ENCODE measurements around the gene TTLL12.
A peak's percentile ranks its signal among the peaks of the same experiment; 100 is the strongest.
"Not testable (repeated sequence)": the region's sequence is repeated elsewhere in the genome, so short reads cannot be mapped to it uniquely, and the experiment has no call there.

Gene TTLL12

DNA sequence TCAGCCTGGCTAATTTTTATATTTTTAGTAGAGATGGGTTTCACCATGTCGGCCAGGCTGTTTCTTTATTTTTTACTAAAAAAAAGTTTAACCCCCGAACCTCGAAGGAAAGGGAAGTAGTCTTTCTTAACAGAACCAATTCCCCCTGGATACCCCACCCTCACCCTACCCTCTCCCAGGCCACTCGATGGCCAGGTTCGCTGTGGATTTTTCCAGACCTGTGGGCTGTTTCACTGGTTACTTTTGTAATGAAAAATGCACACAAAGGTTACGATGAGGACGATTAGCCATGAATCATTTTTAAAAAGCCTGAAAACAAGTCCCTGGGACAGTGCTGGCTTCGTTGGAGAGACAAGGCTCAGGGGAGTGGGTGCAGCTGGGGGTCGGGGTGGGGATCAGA, 33.0 kb downstream of the TTLL12 start:
- DNase-seq (ENCODE audit: low spot score) = no peak

DNA sequence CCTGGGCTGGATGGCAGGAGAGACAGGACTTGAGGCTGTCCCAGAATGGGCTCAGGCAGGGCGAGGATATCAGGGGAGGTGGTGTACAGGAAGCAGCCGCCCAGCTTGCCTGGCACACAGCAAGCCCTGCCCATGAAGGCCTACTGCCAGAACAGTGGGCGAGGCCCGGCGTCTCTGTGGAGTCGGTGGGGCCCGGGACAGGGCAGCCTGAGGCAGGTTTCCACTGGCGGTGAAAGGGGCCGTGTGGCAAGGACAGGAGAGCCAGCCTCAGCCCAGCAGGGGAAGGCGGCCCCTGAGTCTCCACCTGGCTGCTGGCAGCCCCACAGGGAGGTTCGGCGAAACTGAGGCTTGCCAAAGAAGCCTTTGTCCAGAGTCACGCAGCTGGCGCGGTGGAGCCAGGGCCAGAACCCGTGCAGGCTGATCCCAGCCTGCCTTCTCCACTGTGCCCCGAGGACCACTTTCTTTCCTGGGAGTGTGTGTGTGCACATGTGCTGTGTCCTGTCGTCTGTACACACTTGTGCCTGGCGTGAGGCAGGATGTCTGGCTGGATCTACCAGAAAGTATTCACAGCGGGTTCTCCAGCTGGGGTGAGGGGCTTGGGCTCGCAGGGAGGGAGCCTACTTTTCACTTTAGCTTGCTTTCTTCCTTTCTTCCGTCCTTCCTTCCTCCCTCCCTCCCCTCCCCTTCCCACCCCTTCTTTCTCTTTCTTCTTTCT, 34.4 kb downstream of the TTLL12 start:
- DNase-seq (ENCODE audit: low spot score) = peak; percentile 86

DNA sequence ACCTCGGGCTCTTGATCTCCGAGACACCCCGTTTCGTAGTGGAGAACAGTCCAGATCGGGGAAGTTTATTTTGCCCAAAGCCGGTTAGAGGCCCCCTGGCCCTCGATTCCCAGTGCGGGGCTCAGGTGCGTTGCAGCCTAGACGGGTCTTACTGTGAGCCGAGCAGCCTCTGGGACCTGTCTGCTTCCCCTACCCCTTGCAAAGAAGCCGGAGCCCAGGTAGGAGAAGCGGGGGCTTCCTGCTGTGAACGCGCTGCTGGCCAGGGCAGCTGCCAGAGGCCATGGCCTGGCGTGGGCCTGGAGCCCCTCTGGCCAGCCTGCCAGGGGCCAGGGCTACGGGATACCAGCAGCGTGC, 35.0 kb downstream of the TTLL12 start:
- DNase-seq (ENCODE audit: low spot score) = no peak

DNA sequence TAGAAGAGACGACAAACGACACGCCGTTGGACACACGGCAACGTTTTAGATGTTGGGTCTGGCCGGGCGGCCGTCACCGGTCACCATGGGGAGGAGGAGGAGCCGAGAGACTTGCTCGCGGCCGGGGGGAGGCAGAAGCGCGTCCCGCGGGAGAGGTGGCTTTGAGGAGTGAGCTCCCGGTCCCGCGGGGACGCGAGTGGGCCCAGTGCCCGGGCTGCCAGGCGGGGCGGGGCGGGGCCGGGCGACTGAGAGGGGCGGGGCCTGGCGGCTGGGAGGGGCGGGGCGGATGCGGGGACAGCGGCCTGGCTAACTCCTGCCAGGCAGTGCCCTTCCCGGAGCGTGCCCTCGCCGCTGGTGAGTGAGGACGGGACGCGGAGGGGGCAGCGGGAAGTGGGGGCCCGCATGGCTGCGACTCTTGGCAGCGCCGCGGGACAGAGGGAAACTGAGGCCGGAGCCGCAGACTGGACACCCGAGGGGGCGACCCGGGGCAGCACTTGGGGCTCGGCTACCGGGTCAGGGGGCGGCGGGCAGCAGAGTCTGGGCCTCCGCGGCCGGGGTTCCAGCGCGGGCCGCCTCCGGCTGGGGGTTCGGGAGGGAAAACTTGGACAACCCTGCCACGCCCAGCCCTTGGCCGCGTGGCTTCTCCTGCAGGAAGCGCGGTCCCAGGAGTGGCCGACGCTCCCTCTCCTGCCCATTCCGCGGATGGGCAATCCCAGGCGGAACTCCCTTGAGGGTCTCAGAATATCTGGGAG, 35.5 kb downstream of the TTLL12 start, which contains the start of gene TSPO:
Gene TSPO, plus strand, starts transcription at position 309 of the 752 bp plus-strand sequence. CDS start 7,680 bp downstream, outside the sequence.
- DNase-seq (ENCODE audit: low spot score) = peak; percentile 97

DNA sequence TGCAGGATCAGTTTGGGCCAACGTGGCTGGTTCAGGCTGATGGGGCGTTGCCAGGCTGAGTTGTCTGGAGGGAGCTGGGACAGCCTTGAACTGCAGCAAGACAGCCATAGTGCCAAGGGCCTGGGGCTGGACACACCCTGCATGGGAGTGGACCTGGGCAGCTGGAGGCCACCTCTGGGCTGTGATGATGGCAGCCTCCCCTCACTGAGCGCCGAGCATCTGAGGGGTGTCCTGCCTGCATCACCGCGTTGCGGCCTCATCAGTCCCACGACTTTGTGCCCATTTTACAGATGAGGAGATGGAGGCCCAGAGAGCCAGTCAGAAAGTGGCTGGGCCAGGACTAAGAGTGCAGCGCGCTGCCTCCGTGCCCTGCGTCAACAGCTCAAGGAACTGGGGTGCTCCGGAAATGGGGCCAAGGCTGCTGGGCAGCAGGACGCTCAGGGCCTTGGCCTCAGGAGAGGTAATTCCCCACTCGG, 36.2 kb downstream of the TTLL12 start:
- no peak for DNase-seq (ENCODE audit: low spot score)

DNA sequence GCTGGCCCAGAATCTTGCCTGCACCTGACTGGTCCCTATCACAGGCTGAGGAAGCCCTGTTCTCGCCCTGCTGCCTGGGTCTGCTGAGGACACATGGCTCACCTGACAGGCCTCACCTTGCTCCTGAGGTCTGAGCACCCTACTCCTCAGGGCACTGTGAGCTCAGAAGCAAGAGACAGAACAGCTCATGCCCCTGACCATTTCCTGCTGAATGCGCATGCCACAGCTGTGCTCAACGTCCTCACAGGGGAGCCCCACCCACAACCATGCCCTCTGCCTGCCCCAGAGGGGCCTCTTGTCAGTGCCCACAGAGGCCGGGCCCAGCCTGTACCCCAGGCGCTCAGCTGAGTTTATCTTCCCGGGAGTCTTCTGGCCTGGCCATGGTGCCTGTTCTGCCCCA, 38.4 kb downstream of the TTLL12 start:
- no peak for DNase-seq (ENCODE audit: low spot score)

DNA sequence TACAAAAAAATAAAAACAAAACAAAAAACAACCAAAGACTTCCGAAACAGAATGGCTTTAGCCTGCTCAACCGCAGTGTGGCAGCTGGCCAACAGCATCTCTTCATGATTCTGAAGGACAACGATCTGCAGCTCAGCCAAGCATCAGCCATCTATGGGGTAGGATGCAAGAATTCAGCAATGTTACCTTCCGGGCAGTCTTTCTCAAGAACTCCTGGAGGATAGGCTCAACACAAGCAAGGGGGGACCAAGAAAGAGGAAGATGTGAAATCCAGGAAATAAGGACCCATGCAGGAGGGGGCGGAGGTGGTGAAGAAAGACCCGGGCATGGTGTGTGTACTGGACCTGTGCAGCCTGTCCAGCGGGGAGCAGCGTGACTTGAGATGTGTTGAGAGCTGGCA, 39.1 kb downstream of the TTLL12 start:
- DNase-seq (ENCODE audit: low spot score) = no peak

DNA sequence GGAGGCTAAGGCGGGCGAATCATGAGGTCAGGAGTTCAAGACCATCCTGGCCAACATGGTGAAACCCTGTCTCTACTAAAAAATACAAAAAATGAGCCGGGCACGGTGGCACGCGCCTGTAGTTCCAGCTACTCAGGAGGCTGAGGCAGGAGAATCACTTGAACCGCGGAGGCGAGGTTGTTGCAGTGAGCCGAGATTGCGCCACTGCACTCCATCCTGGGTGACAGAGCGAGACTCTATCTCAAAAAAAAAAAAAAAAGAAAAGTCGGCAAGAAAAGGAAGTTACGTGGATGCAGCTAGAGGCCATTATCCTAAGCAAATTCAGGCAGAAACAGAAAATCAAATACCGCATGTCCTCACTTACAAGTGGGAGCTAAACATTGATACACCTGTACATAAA, 40.6 kb downstream of the TTLL12 start:
- DNase-seq (ENCODE audit: low spot score) = not testable (repeated sequence)

DNA sequence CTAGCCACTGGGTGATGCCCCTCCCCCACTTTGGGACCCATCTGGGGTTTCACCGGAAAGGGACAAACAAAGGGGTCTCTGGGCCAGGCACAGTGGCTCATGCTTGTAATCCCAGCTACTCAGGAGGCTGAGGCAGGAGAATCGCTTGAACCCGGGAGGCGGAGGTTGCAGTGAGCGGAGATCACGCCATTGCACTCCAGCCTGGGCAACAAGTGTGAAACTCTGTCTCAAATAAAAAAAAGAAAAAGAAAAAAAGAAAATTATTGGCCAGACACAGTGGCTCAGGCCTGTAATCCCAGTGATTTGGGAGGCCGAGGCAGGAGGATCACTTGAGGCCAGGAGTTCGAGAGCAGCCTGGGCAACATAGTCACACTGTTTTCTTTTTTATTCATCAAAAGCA, 41.6 kb downstream of the TTLL12 start:
- DNase-seq (ENCODE audit: low spot score) = not testable (repeated sequence)

DNA sequence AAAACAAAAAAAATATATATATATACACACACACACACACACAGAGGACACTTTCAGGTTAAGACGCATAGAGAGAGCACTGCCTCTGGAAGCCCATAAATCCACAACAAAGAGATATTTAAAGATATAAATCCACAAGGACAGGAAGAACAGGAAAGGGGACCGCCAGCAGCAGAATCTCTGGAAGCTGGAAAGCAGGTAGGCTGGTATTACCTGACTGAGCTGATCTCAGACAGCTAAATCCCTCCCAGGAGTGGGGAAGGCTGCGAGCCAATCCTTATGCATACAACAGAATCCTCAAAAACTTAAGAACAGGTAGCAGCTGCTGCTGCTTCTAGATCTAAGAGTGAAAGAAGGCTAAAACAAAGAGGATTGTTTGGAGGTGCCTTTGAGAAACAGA, 42.0 kb downstream of the TTLL12 start:
- DNase-seq (ENCODE audit: low spot score) = no peak

DNA sequence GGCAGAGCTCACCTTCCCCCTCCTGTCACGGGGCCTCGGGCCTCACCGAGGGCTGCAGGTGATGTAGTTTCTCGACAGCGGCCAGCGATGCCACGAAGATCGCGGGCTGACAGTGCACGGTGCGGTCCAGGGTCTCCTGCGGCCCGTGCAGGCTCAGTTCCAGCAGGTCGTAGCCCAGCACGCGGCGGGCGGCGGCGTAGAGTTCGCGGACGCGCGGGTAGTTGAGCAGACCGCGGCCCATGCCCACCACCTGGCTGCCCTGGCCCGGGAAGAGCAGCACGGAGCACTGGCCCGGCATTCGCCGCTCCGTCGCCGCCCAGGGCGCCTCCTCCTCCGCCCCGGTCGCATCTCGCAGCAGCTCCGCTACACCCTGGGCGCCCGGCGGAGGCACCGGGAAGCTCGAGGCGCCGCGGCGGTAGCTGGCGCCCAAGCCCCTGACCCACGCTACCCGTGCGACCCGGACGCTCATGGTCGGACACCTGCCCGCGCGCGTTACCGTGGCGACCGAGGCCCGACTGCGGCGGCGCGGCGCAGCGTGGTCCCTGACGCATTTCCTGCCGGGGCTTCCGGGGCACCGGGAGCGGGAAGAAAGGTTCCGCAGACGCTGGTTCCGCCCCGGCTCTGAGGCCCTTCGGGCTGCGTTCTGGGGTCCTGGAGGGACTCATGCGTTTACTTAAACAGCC, 43.9 kb downstream of the TTLL12 start, which contains the start of gene MCAT:
Gene MCAT, minus strand, starts transcription at position 519 of the 683 bp plus-strand sequence. Its CDS starts 50 bp downstream, at position 469.
- peak; percentile 96 for DNase-seq (ENCODE audit: low spot score)

DNA sequence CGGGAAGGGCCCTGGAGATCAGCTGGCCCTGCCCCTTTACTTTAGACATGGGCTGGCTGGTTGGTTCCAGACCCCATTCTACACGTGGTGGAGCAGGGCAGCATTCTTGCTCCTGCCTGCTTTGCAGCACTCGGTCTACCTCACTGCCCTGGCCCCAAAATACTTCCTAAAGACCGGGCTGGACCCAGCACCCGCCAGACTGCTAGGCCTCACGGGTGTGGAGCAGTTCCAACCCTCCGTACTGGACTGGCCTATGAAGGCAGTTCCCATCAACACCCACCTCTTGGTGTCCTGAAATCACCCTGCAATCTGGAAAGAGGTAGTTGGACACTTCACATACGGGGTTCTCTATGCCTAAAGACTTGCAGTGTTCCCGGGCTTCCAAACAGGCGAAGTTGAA, 50.1 kb downstream of the TTLL12 start:
- no peak for DNase-seq (ENCODE audit: low spot score)

DNA sequence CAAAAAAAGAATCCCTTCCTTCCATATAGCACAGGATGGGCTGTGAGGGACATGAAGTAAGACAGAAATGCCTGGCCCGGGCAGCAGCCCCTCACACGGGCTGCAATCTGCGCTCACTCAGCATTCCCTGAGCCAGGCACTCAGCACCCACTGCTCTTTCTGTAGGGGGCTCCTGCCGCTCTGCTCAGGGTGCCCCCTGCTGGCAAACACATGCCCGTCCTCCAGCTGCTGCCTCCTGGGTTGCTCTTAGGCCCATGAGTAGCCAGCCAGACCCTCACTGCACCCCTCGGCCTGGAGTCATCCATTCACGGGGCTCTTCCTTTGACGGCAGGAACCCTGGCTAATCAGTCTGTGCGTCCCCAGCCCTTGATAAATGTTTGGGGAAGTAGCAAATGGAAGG, 50.7 kb downstream of the TTLL12 start:
- DNase-seq (ENCODE audit: low spot score) = peak; percentile 70

DNA sequence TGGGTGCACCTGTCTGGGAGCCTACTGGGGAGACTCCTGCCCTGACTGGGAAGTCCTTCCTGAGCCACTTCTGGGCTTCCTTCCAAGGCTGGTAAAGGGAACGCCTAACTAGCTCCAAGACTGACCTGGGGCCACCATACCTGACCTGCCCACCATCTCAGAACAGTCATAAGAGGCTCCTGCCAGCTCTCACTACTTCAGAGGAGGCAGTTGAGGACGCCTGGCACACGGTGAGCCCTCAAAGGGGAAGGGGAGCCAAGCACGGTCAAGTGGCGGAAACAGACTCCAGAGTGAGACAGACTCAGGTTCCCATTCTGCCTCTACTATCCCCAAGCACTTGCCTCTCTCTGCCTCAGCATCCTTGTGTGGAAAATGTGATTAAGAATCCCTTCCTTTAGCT, 51.4 kb downstream of the TTLL12 start:
- DNase-seq (ENCODE audit: low spot score) = no peak

DNA sequence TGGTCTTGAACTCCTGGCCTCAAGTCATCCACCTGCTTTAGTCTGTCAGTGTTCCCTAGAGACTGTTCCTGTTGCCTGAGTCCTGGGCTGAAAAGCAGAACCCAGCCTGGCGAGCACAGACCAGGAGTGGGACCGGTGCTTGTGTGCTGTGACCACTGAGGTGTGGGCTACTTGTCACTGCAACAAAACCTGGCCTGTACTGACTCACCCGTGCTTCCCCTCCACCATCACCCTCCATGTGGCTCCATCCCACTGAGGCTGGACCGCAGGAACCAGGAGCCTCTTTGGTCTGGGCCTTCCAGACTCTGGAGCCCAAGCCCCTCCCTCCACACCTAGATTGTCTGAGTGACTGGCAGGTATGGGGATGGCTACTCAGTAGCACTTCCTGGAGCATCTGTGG, 52.4 kb downstream of the TTLL12 start:
- DNase-seq (ENCODE audit: low spot score) = no peak

DNA sequence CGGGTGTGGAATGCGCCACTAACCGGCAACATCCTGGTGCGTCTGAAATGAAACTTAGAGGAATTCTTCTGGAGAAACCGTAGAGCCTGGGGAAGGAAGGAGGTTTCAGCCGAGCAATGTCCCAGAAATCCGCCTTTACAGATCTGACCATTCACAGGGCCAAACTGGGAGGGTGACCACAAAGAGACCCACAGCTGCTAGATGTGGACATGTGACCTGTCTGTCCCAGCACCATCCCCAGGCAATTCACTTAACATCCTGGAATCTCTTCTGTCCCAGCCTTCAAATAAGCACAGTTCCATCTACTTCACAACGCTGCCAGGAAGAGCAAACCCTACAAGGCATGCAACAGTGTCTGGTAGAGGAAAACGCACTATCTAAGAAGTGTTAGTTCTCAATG, 53.5 kb downstream of the TTLL12 start:
- DNase-seq (ENCODE audit: low spot score) = no peak

DNA sequence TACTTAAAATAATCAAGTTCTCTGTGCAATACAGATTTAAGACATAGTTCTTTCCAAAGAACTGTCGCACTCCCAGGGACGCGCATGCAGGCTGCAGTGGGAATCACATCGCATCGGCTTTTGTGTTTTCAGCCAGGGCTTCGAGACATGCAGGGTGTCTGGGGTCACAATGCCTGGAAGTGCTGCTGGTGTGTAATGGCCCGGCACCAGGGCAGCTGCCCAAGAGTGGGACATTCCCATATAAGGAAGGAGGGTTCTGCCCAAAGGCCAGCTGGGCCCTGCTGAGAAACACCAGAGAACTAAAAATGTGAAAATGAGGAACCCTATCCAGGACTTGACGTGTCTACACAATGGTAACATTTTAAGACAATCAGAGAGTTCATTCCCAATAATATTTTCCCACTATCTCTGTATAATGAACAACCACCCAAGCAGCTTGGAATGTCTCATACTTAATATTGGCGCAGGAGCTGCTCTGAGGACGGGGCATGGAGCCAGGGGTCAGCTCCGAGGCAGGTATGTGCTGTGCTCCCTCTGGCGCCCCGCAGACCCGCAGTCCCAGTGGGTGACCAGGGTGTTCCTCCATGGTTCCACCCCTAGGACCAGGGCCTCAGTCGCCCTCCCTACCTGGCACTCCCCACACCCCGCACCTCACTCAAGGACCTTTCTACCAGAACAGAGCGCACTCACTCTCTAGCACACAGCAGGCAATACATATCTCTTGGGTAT, 55.0 kb downstream of the TTLL12 start:
- DNase-seq (ENCODE audit: low spot score) = no peak

DNA sequence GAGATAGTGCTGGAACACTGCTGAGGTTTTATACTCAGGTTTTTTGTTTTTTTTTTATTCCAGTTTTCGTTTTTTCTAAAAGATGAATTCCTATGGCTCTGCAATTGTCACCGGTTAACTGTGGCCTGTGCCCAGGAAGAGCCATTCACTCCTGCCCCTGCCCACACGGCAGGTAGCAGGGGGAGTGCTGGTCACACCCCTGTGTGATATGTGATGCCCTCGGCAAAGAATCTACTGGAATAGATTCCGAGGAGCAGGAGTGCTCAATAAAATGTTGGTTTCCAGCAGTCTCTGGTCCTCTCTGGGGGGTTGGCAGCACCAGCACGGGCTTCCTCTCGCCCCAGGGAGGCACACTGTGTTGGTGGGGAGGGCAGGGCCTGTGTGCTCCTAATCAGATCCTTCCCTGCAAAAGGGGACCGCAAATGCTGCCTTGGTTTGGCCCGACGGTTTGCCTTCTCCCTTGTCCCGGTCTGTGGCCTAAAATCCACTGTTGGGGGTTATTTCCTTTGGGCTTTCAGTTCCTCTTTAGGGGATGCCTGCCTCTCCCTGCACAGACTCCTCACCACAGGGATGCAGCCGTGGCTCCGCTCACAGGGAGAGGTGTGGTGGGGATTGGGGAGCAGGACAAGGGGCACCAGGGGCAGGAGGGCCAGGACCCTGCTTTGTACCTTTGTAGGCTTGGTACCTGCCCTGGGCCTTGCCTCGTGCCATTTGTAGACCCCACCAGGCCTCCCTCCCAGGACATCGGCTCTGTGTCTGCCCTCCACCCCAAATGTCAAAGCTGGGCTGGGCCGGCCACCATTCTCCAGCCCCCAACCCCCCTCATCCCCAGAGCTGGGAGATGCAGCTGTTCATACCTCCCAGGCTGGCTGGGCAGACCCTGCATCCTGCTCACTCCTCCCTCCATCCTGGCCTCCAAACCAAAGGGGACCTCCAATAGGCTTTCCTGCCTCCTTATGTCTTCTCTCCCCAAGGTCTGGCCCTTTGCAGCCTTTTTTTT, 57.2 kb downstream of the TTLL12 start:
- no peak for DNase-seq (ENCODE audit: low spot score)

DNA sequence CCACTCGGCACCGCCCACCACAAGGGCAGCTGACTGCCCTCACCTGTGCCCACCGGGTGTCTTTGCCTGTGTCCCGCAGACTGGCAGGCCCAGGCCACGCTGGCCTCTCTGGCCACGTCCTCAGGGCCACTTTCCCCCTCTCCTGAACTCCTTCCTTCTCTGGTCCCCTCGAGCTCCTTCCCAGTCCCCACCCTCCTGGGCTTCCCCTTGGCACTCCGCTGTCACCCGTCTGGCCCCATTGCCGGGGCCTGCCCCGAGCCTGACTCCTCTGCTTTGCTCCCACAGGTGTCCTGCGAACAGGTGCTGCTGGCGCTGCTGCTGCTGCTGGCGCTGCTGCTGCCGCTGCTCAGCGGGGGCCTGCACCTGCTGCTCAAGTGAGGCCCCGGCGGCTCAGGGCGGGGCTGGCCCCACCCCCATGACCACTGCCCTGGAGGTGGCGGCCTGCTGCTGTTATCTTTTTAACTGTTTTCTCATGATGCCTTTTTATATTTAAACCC, 58.0 kb downstream of the TTLL12 start:
- no peak for DNase-seq (ENCODE audit: low spot score)

DNA sequence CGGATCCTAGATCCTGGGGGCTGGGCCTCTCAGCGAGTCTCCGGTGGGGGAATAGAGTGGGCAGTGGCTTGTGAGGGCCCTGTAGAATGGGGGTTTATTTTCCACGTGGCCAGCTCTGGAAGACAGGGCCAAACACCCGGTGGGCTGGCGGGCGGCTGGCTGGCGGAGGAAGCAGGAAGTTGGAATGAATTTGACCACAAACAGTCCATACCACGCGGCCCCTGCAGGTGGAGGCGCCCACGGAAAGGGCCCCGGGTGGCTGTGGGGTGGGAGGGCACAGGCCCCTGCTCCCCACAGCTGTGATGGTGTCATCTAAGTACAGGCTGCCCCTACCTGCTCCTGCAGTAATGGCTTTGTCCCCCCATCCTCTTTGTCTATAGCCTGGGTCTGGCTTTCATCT, 58.8 kb downstream of the TTLL12 start:
- no peak for DNase-seq (ENCODE audit: low spot score)
